Type B pancreatic cell (in vitro differentiated cells): ENCODE data around the gene ACOD1. TPM values are rescaled to one million over a fixed set of nuclear protein-coding genes. Genes with fewer than 3 reads are reported as not detected.
"Not testable (repeated sequence)": the region's sequence is repeated elsewhere in the genome, so short reads cannot be mapped to it uniquely, and the experiment has no call there.

Source experiments
- DNase-seq: peaks from one replicate; pipeline ENCODE4 v3.0.0; 2021; ENCODE audit warnings: mixed read lengths; ENCODE audit not compliant: unreplicated experiment; ENCODE audit errors: extremely low spot score
- H3K27ac Mint-ChIP-seq: 2 replicates; pipeline ENCODE4 v1.8.0; 2021; ENCODE audit warnings: mild to moderate bottlenecking, mixed read lengths
- H3K27me3 Mint-ChIP-seq: 2 replicates; pipeline ENCODE4 v1.8.0; 2021; ENCODE audit warnings: mixed read lengths
- H3K36me3 Mint-ChIP-seq: 2 replicates; pipeline ENCODE4 v1.8.0; 2021; ENCODE audit warnings: mixed read lengths
- H3K4me1 Mint-ChIP-seq: one replicate; pipeline ENCODE4 v1.8.0; 2021; ENCODE audit warnings: mixed read lengths; ENCODE audit not compliant: unreplicated experiment
- H3K4me3 Mint-ChIP-seq: 2 replicates; pipeline ENCODE4 v1.8.0; 2021; ENCODE audit warnings: mild to moderate bottlenecking, mixed read lengths
- H3K9me3 Mint-ChIP-seq: 2 replicates; pipeline ENCODE4 v1.8.0; 2021; ENCODE audit warnings: mixed read lengths
- total RNA-seq: library from RNA; stranded (reverse); gene quantifications from 2 replicates; pipeline ENCODE4 v1.2.1, GENCODE V29; 2021; ENCODE audit warnings: low replicate concordance
- TF ChIP-seq, protein P1 (sequence below): fragments of 200-600 bp; sonication (generic); conservative IDR thresholded peaks from 2 replicates; pipeline ENCODE4 v1.5.0; 2021; ENCODE audit warnings: antibody characterized with exemption, mild to moderate bottlenecking

ACOD1 gene
- total RNA-seq, 1 donor from 2014 or later, result not detected

DNA sequence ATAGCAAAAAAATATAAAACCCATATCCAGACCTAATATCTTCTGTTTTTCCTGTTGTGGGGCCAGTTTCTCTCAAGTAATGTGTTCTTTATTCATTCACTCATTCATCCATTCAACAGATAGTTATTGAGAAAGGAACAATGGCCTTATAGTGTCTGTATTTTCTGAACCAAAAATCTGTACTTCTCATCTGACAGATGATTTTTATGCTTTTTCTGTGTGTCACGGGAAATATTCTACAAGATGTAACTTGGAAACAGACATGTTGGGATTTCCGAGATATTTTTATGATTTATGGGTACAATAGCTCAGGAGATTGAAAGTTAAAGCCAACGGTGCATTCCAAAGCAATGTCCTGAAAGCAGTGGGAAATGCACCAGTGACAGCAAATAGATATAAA is 5.7 kb downstream of the ACOD1 start:
- Mint-ChIP-seq H3K27me3 (peaks cover 11% of the 10 kb centered on the region), H3K27ac (no peak overlapping the region), H3K4me1 (no peaks in the 10 kb centered on the region), H3K36me3 (no peaks in the 10 kb centered on the region), H3K9me3 (peaks cover 4% of the 10 kb centered on the region), H3K4me3 (no peak overlapping the region)
- TF ChIP-seq, protein P1, sequence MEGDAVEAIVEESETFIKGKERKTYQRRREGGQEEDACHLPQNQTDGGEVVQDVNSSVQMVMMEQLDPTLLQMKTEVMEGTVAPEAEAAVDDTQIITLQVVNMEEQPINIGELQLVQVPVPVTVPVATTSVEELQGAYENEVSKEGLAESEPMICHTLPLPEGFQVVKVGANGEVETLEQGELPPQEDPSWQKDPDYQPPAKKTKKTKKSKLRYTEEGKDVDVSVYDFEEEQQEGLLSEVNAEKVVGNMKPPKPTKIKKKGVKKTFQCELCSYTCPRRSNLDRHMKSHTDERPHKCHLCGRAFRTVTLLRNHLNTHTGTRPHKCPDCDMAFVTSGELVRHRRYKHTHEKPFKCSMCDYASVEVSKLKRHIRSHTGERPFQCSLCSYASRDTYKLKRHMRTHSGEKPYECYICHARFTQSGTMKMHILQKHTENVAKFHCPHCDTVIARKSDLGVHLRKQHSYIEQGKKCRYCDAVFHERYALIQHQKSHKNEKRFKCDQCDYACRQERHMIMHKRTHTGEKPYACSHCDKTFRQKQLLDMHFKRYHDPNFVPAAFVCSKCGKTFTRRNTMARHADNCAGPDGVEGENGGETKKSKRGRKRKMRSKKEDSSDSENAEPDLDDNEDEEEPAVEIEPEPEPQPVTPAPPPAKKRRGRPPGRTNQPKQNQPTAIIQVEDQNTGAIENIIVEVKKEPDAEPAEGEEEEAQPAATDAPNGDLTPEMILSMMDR, result no peak
- no peak for DNase-seq

DNA sequence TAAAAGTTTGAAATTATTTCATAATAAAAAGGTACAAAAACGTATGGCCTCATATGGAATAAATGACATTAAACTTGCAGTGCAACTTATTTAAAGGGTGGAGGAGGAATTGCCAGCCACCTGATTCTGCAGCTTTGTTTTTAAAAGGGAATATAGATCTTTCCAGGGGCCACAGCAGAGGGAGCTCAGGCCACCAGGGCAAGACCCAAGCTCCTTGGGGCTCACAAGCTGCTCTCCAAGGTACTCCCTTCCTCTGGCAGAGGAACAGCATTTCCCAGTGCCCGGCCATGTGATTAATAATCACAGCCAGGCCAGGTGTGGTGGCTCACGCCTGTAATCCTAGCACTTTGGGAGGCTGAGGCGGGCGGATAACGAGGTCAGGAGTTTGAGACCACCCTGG is 6.2 kb downstream of the ACOD1 start:
- H3K4me1 Mint-ChIP-seq, result no peaks in the 10 kb centered on the region
- H3K4me3 Mint-ChIP-seq, result no peak overlapping the region
- DNase-seq, result no peak
- TF ChIP-seq, protein P1, result no peak
- H3K27me3 Mint-ChIP-seq, result peaks cover 11% of the 10 kb centered on the region
- no peak overlapping the region for H3K27ac Mint-ChIP-seq
- no peaks in the 10 kb centered on the region for H3K36me3 Mint-ChIP-seq
- H3K9me3 Mint-ChIP-seq, result peaks cover 4% of the 10 kb centered on the region

DNA sequence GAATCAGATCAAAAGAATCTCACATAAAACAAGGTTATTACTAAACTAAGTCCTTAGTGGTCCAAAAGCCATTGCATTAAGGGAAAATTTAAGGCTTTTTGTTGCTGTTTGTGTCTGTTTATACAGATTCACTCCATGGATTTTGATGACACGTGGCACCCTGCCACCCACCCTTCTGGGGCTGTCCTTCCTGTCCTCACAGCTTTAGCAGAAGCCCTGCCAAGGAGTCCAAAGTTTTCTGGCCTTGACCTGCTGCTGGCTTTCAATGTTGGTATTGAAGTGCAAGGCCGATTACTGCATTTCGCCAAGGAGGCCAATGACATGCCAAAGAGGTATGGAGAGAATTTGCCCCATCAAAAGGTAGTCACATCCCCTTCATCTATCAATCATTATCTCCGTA is 6.9 kb downstream of the ACOD1 start:
- Mint-ChIP-seq H3K4me3 (no peak overlapping the region), H3K4me1 (no peaks in the 10 kb centered on the region), H3K36me3 (no peaks in the 10 kb centered on the region), H3K27ac (no peak overlapping the region), H3K27me3 (peaks cover 11% of the 10 kb centered on the region), H3K9me3 (peaks cover 6% of the 10 kb centered on the region)
- DNase-seq, result no peak
- TF ChIP-seq, protein P1, result no peak

DNA sequence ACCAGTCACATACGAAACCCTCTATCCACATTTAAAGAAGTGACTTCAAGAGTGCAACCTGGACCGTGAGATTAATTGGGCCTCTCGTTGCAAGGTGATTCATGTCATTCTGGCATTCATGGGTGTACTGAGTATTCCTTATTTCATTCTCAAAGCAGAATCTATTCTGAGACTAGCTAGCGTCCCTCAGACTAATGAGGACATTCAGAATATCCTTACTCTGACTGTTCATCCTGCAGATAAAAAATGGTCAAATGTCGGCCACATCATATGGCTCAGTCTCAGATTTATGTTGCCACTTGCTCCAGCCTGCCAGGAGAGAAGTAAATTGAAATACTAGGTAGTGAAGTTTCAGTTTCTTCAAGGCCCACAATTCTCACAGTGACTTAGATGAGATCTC is 7.3 kb downstream of the ACOD1 start:
- DNase-seq, result no peak
- Mint-ChIP-seq H3K4me3 (no peak overlapping the region), H3K4me1 (no peaks in the 10 kb centered on the region), H3K9me3 (peaks cover 10% of the 10 kb centered on the region), H3K36me3 (no peaks in the 10 kb centered on the region), H3K27me3 (peaks cover 8% of the 10 kb centered on the region), H3K27ac (no peak overlapping the region)
- TF ChIP-seq, protein P1, result no peak

DNA sequence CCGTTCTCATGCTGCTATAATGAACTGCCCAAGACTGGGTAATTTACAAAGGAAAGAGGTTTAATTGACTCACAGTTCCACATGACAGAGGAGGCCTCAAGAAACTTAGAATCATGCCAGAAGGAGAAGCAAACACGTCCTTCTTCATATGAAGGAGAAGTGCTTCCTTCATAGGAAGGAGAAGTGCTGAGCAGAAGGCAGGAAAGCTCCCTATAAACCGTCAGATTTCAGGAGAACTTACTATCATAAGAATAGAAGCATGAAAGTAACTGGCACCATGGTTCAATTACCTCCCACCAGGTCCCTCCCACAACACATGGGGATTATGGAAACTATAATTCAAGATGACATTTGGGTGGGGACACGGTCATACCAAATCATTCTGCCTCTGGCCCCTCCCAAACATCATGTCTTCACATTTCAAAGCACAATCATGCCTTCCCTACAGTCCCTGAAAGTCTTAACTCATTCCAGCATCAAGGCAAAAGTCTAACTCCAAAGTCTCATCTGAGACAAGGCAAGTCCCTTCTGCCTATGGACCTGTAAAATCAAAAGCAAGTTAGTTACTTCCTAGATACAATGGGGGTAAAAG is 10.6 kb downstream of the ACOD1 start:
- DNase-seq, result no peak
- Mint-ChIP-seq H3K27me3 (no peaks in the 10 kb centered on the region), H3K36me3 (no peaks in the 10 kb centered on the region), H3K4me3 (no peak overlapping the region), H3K9me3 (peaks cover 10% of the 10 kb centered on the region), H3K27ac (no peak overlapping the region), H3K4me1 (no peaks in the 10 kb centered on the region)
- TF ChIP-seq, protein P1, result no peak

DNA sequence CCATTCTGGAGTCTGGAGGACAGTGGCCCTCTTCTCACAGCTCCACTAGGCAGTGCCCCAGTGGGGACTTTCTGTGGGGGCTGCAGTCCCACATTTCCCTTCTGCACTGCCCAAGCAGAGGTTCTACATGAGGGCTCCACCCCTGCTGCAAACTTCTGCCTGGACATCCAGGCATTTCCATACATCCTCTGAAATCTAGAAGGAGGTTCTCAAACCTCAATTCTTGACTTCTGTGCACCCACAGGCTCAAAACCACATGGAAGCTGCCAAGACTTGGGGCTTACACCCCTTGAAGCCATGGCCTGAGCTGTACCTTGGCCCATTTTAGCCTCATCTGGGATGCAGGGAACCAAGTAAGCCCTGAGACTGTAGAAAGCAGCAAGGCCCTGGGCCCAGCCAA is 11.4 kb downstream of the ACOD1 start:
- H3K27me3 Mint-ChIP-seq, H3K4me3 Mint-ChIP-seq, H3K9me3 Mint-ChIP-seq, H3K36me3 Mint-ChIP-seq, DNase-seq, H3K4me1 Mint-ChIP-seq, H3K27ac Mint-ChIP-seq: not testable (repeated sequence)
